Activated CD8-positive, alpha-beta T cell treated with anti-CD3 and anti-CD28 coated beads for 36 hours (primary cell): Measurements from ENCODE around the gene DSE. TPM values are rescaled to one million over a fixed set of nuclear protein-coding genes. Genes with fewer than 3 reads are reported as not detected.

Source experiments
- ATAC-seq: fragments of 200-7000 bp; cut with Tn5 transposase; one replicate; pipeline ENCODE4 v1.10.0; 2021; ENCODE audit warnings: mild to moderate bottlenecking, moderate library complexity
- CTCF ChIA-PET: fragments of 350-600 bp; sonication (Branson Sonifier 250); formaldehyde crosslinking; loops from one replicate; lab custom pipeline; 2021; ENCODE audit warnings: antibody characterized with exemption; lab: Charles Lee
- POLR2A ChIA-PET: fragments of 350-600 bp; sonication (Branson Sonifier 250); formaldehyde crosslinking; loops from one replicate; lab custom pipeline; 2021; ENCODE audit warnings: antibody characterized with exemption; lab: Charles Lee
- DNase-seq: peaks from one replicate; pipeline ENCODE4 v3.0.0-alpha.2; 2020
- H3K27ac Mint-ChIP-seq: one replicate; pipeline ENCODE4 v1.8.0; 2021; ENCODE audit warnings: mild to moderate bottlenecking, mixed read lengths
- H3K27me3 Mint-ChIP-seq: one replicate; pipeline ENCODE4 v1.8.0; 2021; ENCODE audit warnings: mixed read lengths
- H3K36me3 Mint-ChIP-seq: one replicate; pipeline ENCODE4 v1.8.0; 2021; ENCODE audit warnings: low read depth, mixed read lengths
- H3K4me1 Mint-ChIP-seq: one replicate; pipeline ENCODE4 v1.8.0; 2021; ENCODE audit warnings: low read depth, mixed read lengths
- H3K4me3 Mint-ChIP-seq: one replicate; pipeline ENCODE4 v1.8.0; 2021; ENCODE audit warnings: mild to moderate bottlenecking, moderate library complexity, mixed read lengths
- H3K9me3 Mint-ChIP-seq: one replicate; pipeline ENCODE4 v1.8.0; 2021; ENCODE audit warnings: mixed read lengths
- intact Hi-C: fragments of 100-400 bp; cut with micrococcal nuclease; formaldehyde crosslinking; loops from one replicate; pipeline ENCODE4 v1.10.0; 2022
- total RNA-seq, 2 experiments: library from RNA; stranded (reverse); gene quantifications; one replicate each; pipeline ENCODE4 v1.2.3, GENCODE V29; 2021
- TF ChIP-seq, protein P1 (sequence below): fragments of 200-600 bp; IDR thresholded peaks from one replicate; pipeline ENCODE4 v1.8.0; 2022; ENCODE audit warnings: antibody characterized with exemption, mild to moderate bottlenecking

DSE gene
- total RNA-seq, 2 experiments from 2014 or later, result 5.3 to 5.4 TPM

DNA sequence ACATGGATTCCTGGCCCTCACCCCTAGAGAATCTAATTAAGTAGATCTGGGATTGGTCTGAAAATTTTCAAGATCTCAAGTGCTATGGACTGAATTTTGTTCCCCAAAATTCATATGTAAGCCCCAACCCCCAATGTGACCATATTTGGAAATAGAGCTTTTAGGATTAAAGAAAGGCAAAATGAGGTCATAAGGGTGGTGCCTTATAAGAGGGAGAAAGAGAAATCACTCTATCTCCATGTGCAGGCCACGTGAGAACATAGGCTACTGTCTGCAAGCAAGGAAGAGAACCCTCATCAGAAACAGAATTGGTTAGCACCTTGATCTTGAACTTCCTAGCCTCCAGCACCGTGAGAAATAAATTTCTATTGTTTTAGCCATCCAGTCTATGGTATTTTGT, 8.5 kb upstream of the DSE start:
- ATAC-seq (no peak), DNase-seq (no peak)
- no peak overlapping the region for H3K27ac Mint-ChIP-seq
- intact Hi-C loops, result no loop called here
- no peaks in the 10 kb centered on the region for H3K27me3 Mint-ChIP-seq
- ChIA-PET CTCF (interaction anchor here (0.8 to 1.0 kb wide), 2 partner anchors 32 to 170 kb away, joined by 3 to 4 read pairs; no protein-coding TSS in a partner anchor), POLR2A (interaction anchor here (1.1 kb wide), 1 partner anchor 9 kb away, joined by 4 read pairs; the partner anchor contains the start of gene DSE)
- H3K9me3 Mint-ChIP-seq, result no peaks in the 10 kb centered on the region
- no peak overlapping the region for H3K4me3 Mint-ChIP-seq
- no peaks in the 10 kb centered on the region for H3K4me1 Mint-ChIP-seq
- TF ChIP-seq, protein P1, sequence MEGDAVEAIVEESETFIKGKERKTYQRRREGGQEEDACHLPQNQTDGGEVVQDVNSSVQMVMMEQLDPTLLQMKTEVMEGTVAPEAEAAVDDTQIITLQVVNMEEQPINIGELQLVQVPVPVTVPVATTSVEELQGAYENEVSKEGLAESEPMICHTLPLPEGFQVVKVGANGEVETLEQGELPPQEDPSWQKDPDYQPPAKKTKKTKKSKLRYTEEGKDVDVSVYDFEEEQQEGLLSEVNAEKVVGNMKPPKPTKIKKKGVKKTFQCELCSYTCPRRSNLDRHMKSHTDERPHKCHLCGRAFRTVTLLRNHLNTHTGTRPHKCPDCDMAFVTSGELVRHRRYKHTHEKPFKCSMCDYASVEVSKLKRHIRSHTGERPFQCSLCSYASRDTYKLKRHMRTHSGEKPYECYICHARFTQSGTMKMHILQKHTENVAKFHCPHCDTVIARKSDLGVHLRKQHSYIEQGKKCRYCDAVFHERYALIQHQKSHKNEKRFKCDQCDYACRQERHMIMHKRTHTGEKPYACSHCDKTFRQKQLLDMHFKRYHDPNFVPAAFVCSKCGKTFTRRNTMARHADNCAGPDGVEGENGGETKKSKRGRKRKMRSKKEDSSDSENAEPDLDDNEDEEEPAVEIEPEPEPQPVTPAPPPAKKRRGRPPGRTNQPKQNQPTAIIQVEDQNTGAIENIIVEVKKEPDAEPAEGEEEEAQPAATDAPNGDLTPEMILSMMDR, result no peak
- H3K36me3 Mint-ChIP-seq, result no peaks in the 10 kb centered on the region

DNA sequence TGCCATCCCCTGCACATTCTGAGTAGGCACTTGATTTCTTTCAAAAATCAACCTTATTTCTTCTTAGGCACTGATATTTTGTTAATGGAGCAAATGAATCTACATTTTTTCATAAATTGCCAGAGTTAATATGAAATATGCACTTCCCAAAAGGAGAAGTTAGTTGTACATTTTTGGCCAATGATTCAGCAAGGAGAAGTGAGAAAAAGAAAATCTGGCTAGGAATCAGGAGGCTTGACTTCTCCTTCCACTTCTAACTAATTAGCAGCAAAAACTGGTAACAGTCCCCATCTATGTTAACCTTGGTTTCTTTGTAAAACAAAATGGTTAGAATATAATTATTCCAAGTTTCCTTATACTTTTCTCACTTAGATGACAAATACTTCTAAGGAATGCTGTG, 7.0 kb upstream of the DSE start:
- Mint-ChIP-seq H3K4me3 (no peak overlapping the region), H3K27me3 (no peaks in the 10 kb centered on the region), H3K27ac (no peak overlapping the region), H3K36me3 (no peaks in the 10 kb centered on the region), H3K9me3 (no peaks in the 10 kb centered on the region), H3K4me1 (no peaks in the 10 kb centered on the region)
- ChIA-PET CTCF (no interaction called here), POLR2A (no interaction called here)
- TF ChIP-seq, protein P1, result no peak
- ATAC-seq, result no peak
- DNase-seq, result no peak
- intact Hi-C loops, result no loop called here

DNA sequence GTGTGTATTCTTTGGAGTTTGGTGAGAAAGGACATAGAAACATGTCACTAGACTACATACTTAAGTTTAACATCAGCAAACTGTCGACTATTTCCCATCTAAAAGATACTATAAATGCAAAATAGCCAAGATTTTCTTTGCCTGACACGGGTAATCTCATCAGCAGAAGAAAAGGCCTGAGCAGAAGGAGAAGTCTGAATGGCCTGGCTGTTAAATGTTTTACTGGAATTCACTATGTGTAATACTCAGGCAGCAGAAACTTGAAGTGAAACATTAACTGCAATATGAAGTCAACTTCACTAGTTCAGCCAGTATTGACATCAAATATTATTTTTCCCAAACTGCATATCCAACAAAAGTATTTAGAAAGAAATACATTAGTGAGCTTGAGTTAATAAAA, 6.4 kb upstream of the DSE start:
- peaks cover under 1% of the 10 kb centered on the region for H3K4me1 Mint-ChIP-seq
- no peaks in the 10 kb centered on the region for H3K27me3 Mint-ChIP-seq
- ChIA-PET CTCF (no interaction called here), POLR2A (no interaction called here)
- intact Hi-C loops, result no loop called here
- no peaks in the 10 kb centered on the region for H3K36me3 Mint-ChIP-seq
- H3K4me3 Mint-ChIP-seq, result no peak overlapping the region
- no peaks in the 10 kb centered on the region for H3K9me3 Mint-ChIP-seq
- TF ChIP-seq, protein P1, result no peak
- no peak overlapping the region for H3K27ac Mint-ChIP-seq
- DNase-seq, result no peak
- no peak for ATAC-seq

DNA sequence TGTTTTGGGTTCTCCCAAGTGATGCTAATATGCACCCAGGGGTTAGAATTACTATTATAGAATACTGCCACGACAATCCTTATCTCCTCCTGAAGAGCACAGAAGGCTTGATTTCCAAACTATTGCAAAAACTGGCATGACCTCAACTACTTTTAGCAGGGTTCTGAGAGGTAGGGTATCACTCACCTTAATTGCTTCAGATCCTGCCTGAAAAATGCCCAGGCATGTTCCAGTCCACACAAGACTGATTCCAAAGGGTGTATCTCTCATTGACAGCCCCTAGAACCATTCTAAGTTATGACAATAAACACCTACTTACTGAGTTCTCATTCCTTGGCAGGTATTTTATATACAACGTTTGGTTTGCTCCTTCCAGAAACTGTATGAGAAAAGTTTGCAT, 5.0 kb upstream of the DSE start:
- ChIA-PET CTCF (interaction anchor here (1.1 kb wide), 1 partner anchor 78 kb away, joined by 3 read pairs; no protein-coding TSS in a partner anchor), POLR2A (no interaction called here)
- peaks cover 10% of the 10 kb centered on the region for H3K4me1 Mint-ChIP-seq
- TF ChIP-seq, protein P1, result no peak
- H3K27ac Mint-ChIP-seq, result no peak overlapping the region
- intact Hi-C loops, result loop anchor here (5.0 kb wide), 1 partner anchor 88 kb away; the partner anchor contains the start of gene TSPYL1
- peaks cover 4% of the 10 kb centered on the region for H3K27me3 Mint-ChIP-seq
- no peak overlapping the region for H3K4me3 Mint-ChIP-seq
- H3K9me3 Mint-ChIP-seq, result no peaks in the 10 kb centered on the region
- DNase-seq (no peak), ATAC-seq (no peak)
- no peaks in the 10 kb centered on the region for H3K36me3 Mint-ChIP-seq

DNA sequence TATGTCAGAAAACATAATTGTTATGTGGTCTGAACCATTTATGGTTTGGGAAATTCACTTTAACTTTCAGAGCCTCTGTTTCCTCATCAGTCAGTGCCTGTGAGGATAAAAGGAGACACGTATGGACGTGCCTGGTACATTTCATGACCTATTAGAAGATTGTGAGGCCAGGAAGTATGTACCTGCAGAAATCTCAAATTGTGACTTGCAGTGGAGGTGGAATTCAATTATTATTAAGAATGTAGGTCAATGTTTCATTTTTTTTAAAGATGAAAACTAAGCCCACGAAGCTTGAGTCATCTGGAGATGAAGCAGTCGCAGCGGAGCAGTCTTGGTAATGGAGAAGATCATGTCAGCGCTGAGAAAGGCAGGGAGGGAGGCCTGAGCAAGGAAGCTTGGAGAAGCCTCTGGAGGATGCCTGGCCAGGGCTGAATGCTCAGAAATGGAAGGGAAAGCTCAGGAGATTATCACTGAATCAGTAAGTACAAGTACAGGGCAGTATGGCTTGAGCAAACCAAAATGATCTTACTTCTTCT, 3.9 kb upstream of the DSE start:
- CTCF ChIA-PET, result interaction anchor here (1.1 kb wide), 1 partner anchor 79 kb away, joined by 3 read pairs; no protein-coding TSS in a partner anchor
- no peak overlapping the region for H3K4me3 Mint-ChIP-seq
- intact Hi-C loops, result loop anchor here (5.0 kb wide), 1 partner anchor 90 kb away; the partner anchor contains the start of gene TSPYL1
- H3K36me3 Mint-ChIP-seq, result no peaks in the 10 kb centered on the region
- H3K27ac Mint-ChIP-seq, result no peak overlapping the region
- no peaks in the 10 kb centered on the region for H3K9me3 Mint-ChIP-seq
- ATAC-seq, result no peak
- TF ChIP-seq, protein P1, result no peak
- POLR2A ChIA-PET, result no interaction called here
- peaks cover 4% of the 10 kb centered on the region for H3K27me3 Mint-ChIP-seq
- DNase-seq, result no peak
- H3K4me1 Mint-ChIP-seq, result peaks cover 10% of the 10 kb centered on the region
